ENCODE results near the gene MRI1.

The MRI1 gene

GRCh38 chr19:13796301-13797057, 32.2 kb downstream of the MRI1 start:
- no peak for DNase-seq (ENCODE audit: insufficient read length)
- peak; percentile 70 for FAIRE-seq
- TF ChIP-seq TAF1 (IDR thresholded peaks at IDR 0.05; ENCODE audit: borderline replicate concordance, low read depth, low read length), result peak; percentile 32; the same call in 1 of the 2 replicates
- TF ChIP-seq POLR2AphosphoS5 (IDR thresholded peaks at IDR 0.05; ENCODE audit: low read depth, low read length), result no peak
- TF ChIP-seq POLR2A (IDR thresholded peaks at IDR 0.05; ENCODE audit: low read depth, low read length), result no peak; the same call in 1 of the 2 replicates

- TF ChIP-seq POLR2AphosphoS5 (IDR thresholded peaks at IDR 0.05; ENCODE audit: low read depth, low read length) (no peak), TAF1 (IDR thresholded peaks at IDR 0.05; ENCODE audit: borderline replicate concordance, low read depth, low read length) (no peak), POLR2A (IDR thresholded peaks at IDR 0.05; ENCODE audit: low read depth, low read length) (no peak; the same call in 1 of the 2 replicates)
- DNase-seq (ENCODE audit: insufficient read length) (no peak), FAIRE-seq (peak; percentile 44)
Measured at GRCh38 chr19:13797058-13797440, 32.7 kb downstream of the MRI1 start.

- TF ChIP-seq POLR2A (IDR thresholded peaks at IDR 0.05; ENCODE audit: low read depth, low read length), result no peak
- no peak for TF ChIP-seq TAF1 (IDR thresholded peaks at IDR 0.05; ENCODE audit: borderline replicate concordance, low read depth, low read length)
- TF ChIP-seq POLR2AphosphoS5 (IDR thresholded peaks at IDR 0.05; ENCODE audit: low read depth, low read length), result no peak
Measured at GRCh38 chr19:13797870-13798269, 33.5 kb downstream of the MRI1 start.

GRCh38 chr19:13799669-13800068, 35.3 kb downstream of the MRI1 start:
- TF ChIP-seq TAF1 (IDR thresholded peaks at IDR 0.05; ENCODE audit: borderline replicate concordance, low read depth, low read length), result no peak
- no peak for TF ChIP-seq POLR2A (IDR thresholded peaks at IDR 0.05; ENCODE audit: low read depth, low read length)
- no peak for TF ChIP-seq POLR2AphosphoS5 (IDR thresholded peaks at IDR 0.05; ENCODE audit: low read depth, low read length)
- FAIRE-seq (no peak), DNase-seq (ENCODE audit: insufficient read length) (no peak)

More at GRCh38 chr19:13797870-13798269, 33.5 kb downstream of the MRI1 start:
- DNase-seq (ENCODE audit: insufficient read length) (no peak), FAIRE-seq (no peak)

- no peak for DNase-seq (ENCODE audit: insufficient read length)
- no peak for FAIRE-seq
- TF ChIP-seq POLR2A (IDR thresholded peaks at IDR 0.05; ENCODE audit: low read depth, low read length) (no peak), POLR2AphosphoS5 (IDR thresholded peaks at IDR 0.05; ENCODE audit: low read depth, low read length) (no peak), TAF1 (IDR thresholded peaks at IDR 0.05; ENCODE audit: borderline replicate concordance, low read depth, low read length) (no peak)
Measured at GRCh38 chr19:13803038-13803437, 38.7 kb downstream of the MRI1 start.

- FAIRE-seq, result no peak
- TF ChIP-seq TAF1 (IDR thresholded peaks at IDR 0.05; ENCODE audit: borderline replicate concordance, low read depth, low read length), result no peak
- no peak for TF ChIP-seq POLR2A (IDR thresholded peaks at IDR 0.05; ENCODE audit: low read depth, low read length)
- no peak for TF ChIP-seq POLR2AphosphoS5 (IDR thresholded peaks at IDR 0.05; ENCODE audit: low read depth, low read length)
- DNase-seq (ENCODE audit: insufficient read length), result no peak
Measured at GRCh38 chr19:13804830-13805683, 40.7 kb downstream of the MRI1 start.

GRCh38 chr19:13806728-13807127, 42.4 kb downstream of the MRI1 start:
- FAIRE-seq (no peak), DNase-seq (ENCODE audit: insufficient read length) (no peak)
- TF ChIP-seq POLR2AphosphoS5 (IDR thresholded peaks at IDR 0.05; ENCODE audit: low read depth, low read length) (no peak), POLR2A (IDR thresholded peaks at IDR 0.05; ENCODE audit: low read depth, low read length) (no peak), TAF1 (IDR thresholded peaks at IDR 0.05; ENCODE audit: borderline replicate concordance, low read depth, low read length) (no peak)

- no peak for TF ChIP-seq POLR2A (IDR thresholded peaks at IDR 0.05; ENCODE audit: low read depth, low read length)
- TF ChIP-seq TAF1 (IDR thresholded peaks at IDR 0.05; ENCODE audit: borderline replicate concordance, low read depth, low read length), result no peak
- no peak for TF ChIP-seq POLR2AphosphoS5 (IDR thresholded peaks at IDR 0.05; ENCODE audit: low read depth, low read length)
- DNase-seq (ENCODE audit: insufficient read length) (no peak), FAIRE-seq (no peak)
Measured at GRCh38 chr19:13807421-13808021, 43.2 kb downstream of the MRI1 start.

- DNase-seq (ENCODE audit: insufficient read length) (no peak), FAIRE-seq (no peak)
- TF ChIP-seq POLR2AphosphoS5 (IDR thresholded peaks at IDR 0.05; ENCODE audit: low read depth, low read length) (no peak), POLR2A (IDR thresholded peaks at IDR 0.05; ENCODE audit: low read depth, low read length) (no peak)
Measured at GRCh38 chr19:13808856-13809255, 44.5 kb downstream of the MRI1 start.

- TF ChIP-seq POLR2AphosphoS5 (IDR thresholded peaks at IDR 0.05; ENCODE audit: low read depth, low read length), result no peak
- TF ChIP-seq TAF1 (IDR thresholded peaks at IDR 0.05; ENCODE audit: borderline replicate concordance, low read depth, low read length), result no peak
- TF ChIP-seq POLR2A (IDR thresholded peaks at IDR 0.05; ENCODE audit: low read depth, low read length), result no peak
- no peak for DNase-seq (ENCODE audit: insufficient read length)
- no peak for FAIRE-seq
Measured at GRCh38 chr19:13812544-13812943, 48.2 kb downstream of the MRI1 start.

- no peak for DNase-seq (ENCODE audit: insufficient read length)
- no peak for FAIRE-seq
- TF ChIP-seq POLR2A (IDR thresholded peaks at IDR 0.05; ENCODE audit: low read depth, low read length) (no peak), POLR2AphosphoS5 (IDR thresholded peaks at IDR 0.05; ENCODE audit: low read depth, low read length) (no peak), TAF1 (IDR thresholded peaks at IDR 0.05; ENCODE audit: borderline replicate concordance, low read depth, low read length) (no peak)
Measured at GRCh38 chr19:13813147-13813546, 48.8 kb downstream of the MRI1 start.

Data from GM12892 (cell line).